Measurements from ENCODE around the gene MAOA.

MAOA gene

GRCh38 chrX:43741843-43742573, 85.9 kb downstream of the MAOA start:
- no peak for DNase-seq (ENCODE audit: extremely low spot score)
- TF ChIP-seq FOXA1 (IDR thresholded peaks at IDR 0.05), result no peak
- no peak for TF ChIP-seq ARNT (IDR thresholded peaks at IDR 0.05)
- no peak for TF ChIP-seq SUZ12 (IDR thresholded peaks at IDR 0.05)
- TF ChIP-seq ZNF384 (IDR thresholded peaks at IDR 0.05), result no peak
- TF ChIP-seq FOXK2 (IDR thresholded peaks at IDR 0.05), result no peak
- TF ChIP-seq TARDBP (IDR thresholded peaks at IDR 0.05), result no peak
- TF ChIP-seq ELF4 (IDR thresholded peaks at IDR 0.05), result no peak
- no peak for TF ChIP-seq NFRKB (IDR thresholded peaks at IDR 0.05)
- POLR2A ChIA-PET, result no interaction called here
- CTCF ChIA-PET, result no interaction called here

- no peak for DNase-seq (ENCODE audit: extremely low spot score)
- CTCF ChIA-PET, result no interaction called here
- POLR2A ChIA-PET, result no interaction called here
- TF ChIP-seq ARNT (IDR thresholded peaks at IDR 0.05), result no peak
- no peak for TF ChIP-seq FOXM1 (IDR thresholded peaks at IDR 0.05; ENCODE audit: borderline replicate concordance)
- no peak for TF ChIP-seq L3MBTL2 (conservative IDR thresholded peaks at IDR 0.05)
- no peak for TF ChIP-seq BHLHE40 (IDR thresholded peaks at IDR 0.05; ENCODE audit: borderline replicate concordance)
- no peak for TF ChIP-seq HDGF (IDR thresholded peaks at IDR 0.05; ENCODE audit: borderline replicate concordance)
- TF ChIP-seq TARDBP (IDR thresholded peaks at IDR 0.05), result no peak
- TF ChIP-seq ZNF384 (IDR thresholded peaks at IDR 0.05), result no peak
- TF ChIP-seq NFRKB (IDR thresholded peaks at IDR 0.05), result no peak
These were observed 87.2 kb downstream of the MAOA start for GRCh38 chrX:43743100-43743822.

- POLR2A ChIA-PET, result no interaction called here
- no peak for DNase-seq (ENCODE audit: extremely low spot score)
- CTCF ChIA-PET, result no interaction called here
- TF ChIP-seq CTBP1 (IDR thresholded peaks at IDR 0.05; ENCODE audit: borderline replicate concordance), result no peak
- TF ChIP-seq FOXA1 (IDR thresholded peaks at IDR 0.05), result no peak
- no peak for TF ChIP-seq HDGF (IDR thresholded peaks at IDR 0.05; ENCODE audit: borderline replicate concordance)
- TF ChIP-seq ELF4 (IDR thresholded peaks at IDR 0.05), result no peak
- TF ChIP-seq NFRKB (IDR thresholded peaks at IDR 0.05), result no peak
- TF ChIP-seq PKNOX1 (IDR thresholded peaks at IDR 0.05), result no peak
- TF ChIP-seq LEF1 (IDR thresholded peaks at IDR 0.05; ENCODE audit: borderline replicate concordance), result no peak
- no peak for TF ChIP-seq SUZ12 (IDR thresholded peaks at IDR 0.05)
- TF ChIP-seq FOXM1 (IDR thresholded peaks at IDR 0.05; ENCODE audit: borderline replicate concordance), result no peak
- TF ChIP-seq ZNF384 (IDR thresholded peaks at IDR 0.05), result no peak
These were observed 88.2 kb downstream of the MAOA start for GRCh38 chrX:43744284-43744683.

GRCh38 chrX:43745938-43746721, 90.0 kb downstream of the MAOA start:
- CTCF ChIA-PET, result interaction anchor here (1.0 kb wide), 1 partner anchor 9 kb away, joined by 3 read pairs; no protein-coding TSS in a partner anchor
- TF ChIP-seq TARDBP (IDR thresholded peaks at IDR 0.05), result no peak
- no peak for TF ChIP-seq BHLHE40 (IDR thresholded peaks at IDR 0.05; ENCODE audit: borderline replicate concordance)
- no peak for TF ChIP-seq ARNT (IDR thresholded peaks at IDR 0.05)
- no peak for TF ChIP-seq L3MBTL2 (conservative IDR thresholded peaks at IDR 0.05)
- no peak for TF ChIP-seq NFRKB (IDR thresholded peaks at IDR 0.05)
- no peak for TF ChIP-seq FOXA1 (IDR thresholded peaks at IDR 0.05)

GRCh38 chrX:43747476-43747875, 91.4 kb downstream of the MAOA start:
- CTCF ChIA-PET, result interaction anchor here (0.6 to 0.7 kb wide), 3 partner anchors 9 to 267 kb away, joined by 3 to 4 read pairs (median 4); no protein-coding TSS in a partner anchor
- TF ChIP-seq LEF1 (IDR thresholded peaks at IDR 0.05; ENCODE audit: borderline replicate concordance) (no peak), HDGF (IDR thresholded peaks at IDR 0.05; ENCODE audit: borderline replicate concordance) (no peak), FOXK2 (IDR thresholded peaks at IDR 0.05) (no peak), FOXA1 (IDR thresholded peaks at IDR 0.05) (no peak)
- POLR2A ChIA-PET, result no interaction called here

More at GRCh38 chrX:43745938-43746721, 90.0 kb downstream of the MAOA start:
- no peak for DNase-seq (ENCODE audit: extremely low spot score)
- POLR2A ChIA-PET, result no interaction called here

GRCh38 chrX:43750248-43750676, 94.2 kb downstream of the MAOA start:
- CTCF ChIA-PET, result interaction anchor here (0.7 to 1.5 kb wide), 5 partner anchors 15 to 191 kb away, joined by 3 to 5 read pairs (median 4); no protein-coding TSS in a partner anchor
- TF ChIP-seq CTBP1 (IDR thresholded peaks at IDR 0.05; ENCODE audit: borderline replicate concordance) (no peak), SP1 (IDR thresholded peaks at IDR 0.05) (no peak), TARDBP (IDR thresholded peaks at IDR 0.05) (no peak), PKNOX1 (IDR thresholded peaks at IDR 0.05) (peak; percentile 75), SUZ12 (IDR thresholded peaks at IDR 0.05) (no peak)
- POLR2A ChIA-PET, result no interaction called here

More at GRCh38 chrX:43747476-43747875, 91.4 kb downstream of the MAOA start:
- no peak for DNase-seq (ENCODE audit: extremely low spot score)

More at GRCh38 chrX:43750248-43750676, 94.2 kb downstream of the MAOA start:
- peak; percentile 55 for DNase-seq (ENCODE audit: extremely low spot score)

Measured in HEK293T (cell line).